BJ (cell line): Measurements from ENCODE around the gene SLC2A13. TPM values are rescaled to one million over a fixed set of nuclear protein-coding genes. Genes with fewer than 3 reads are reported as not detected.
A peak's percentile ranks its signal among the peaks of the same experiment; 100 is the strongest.

Experiments
- CTCF ChIA-PET: fragments of 350-600 bp; formaldehyde crosslinking; extraction: SDS; loops from one replicate; lab custom pipeline; 2021; ENCODE audit warnings: antibody characterized with exemption, inconsistent platforms; lab: Yijun Ruan, JAX
- POLR2A ChIA-PET: fragments of 300-600 bp; sonication (Branson Sonifier 250); formaldehyde crosslinking; extraction: SDS; loops from one replicate; lab custom pipeline; 2021; ENCODE audit warnings: antibody characterized with exemption; lab: Charles Lee
- DNase-seq: peaks from one replicate; pipeline ENCODE4 v3.0.0-alpha.2; 2011; ENCODE audit warnings: low read depth
- H3K27me3 ChIP-seq: 2 replicates; pipeline ENCODE4 v1.6.0; 2011; ENCODE audit warnings: low read length; ENCODE audit not compliant: control insufficient read depth, insufficient read depth
- H3K36me3 ChIP-seq: 2 replicates; pipeline ENCODE4 v1.5.1; 2011; ENCODE audit warnings: low read length; ENCODE audit not compliant: control insufficient read depth, insufficient read depth
- H3K4me3 ChIP-seq: 2 replicates; pipeline ENCODE4 v1.5.1; 2011; ENCODE audit warnings: low read depth, mild to moderate bottlenecking, control low read depth, low read length
- CTCF ChIP-seq: IDR thresholded peaks from 2 replicates; pipeline ENCODE4 v1.5.1; 2011; ENCODE audit warnings: low read depth, mild to moderate bottlenecking, control low read depth, inconsistent platforms, low read length, moderate library complexity; ENCODE audit not compliant: insufficient read depth
- polyA plus RNA-seq: library from polyadenylated mRNA; depleted of rRNA; stranded (reverse); fragments of >200 nt; gene quantifications from 2 replicates; pipeline ENCODE4 v1.2.3, GENCODE V29; 2011

SLC2A13 gene
- polyA plus RNA-seq, 1 experiment = 1.2 TPM

- TF ChIP-seq CTCF = no peak
- POLR2A ChIA-PET = interaction anchor here (0.5 kb wide), 1 partner anchor 120 kb away, joined by 3 read pairs; no protein-coding TSS in a partner anchor
- CTCF ChIA-PET = interaction anchor here (0.6 to 7.1 kb wide), 7 partner anchors 10 to 342 kb away, joined by 3 to 69 read pairs (median 3); no protein-coding TSS in a partner anchor
These were observed 691 bp downstream of the SLC2A13 start for GRCh38 chr12:40105265-40105514.

GRCh38 chr12:40104461-40105264 lies 1.2 kb downstream of the SLC2A13 start:
- Histone ChIP-seq H3K27me3 (no peaks in the 10 kb centered on the region), H3K36me3 (no peaks in the 10 kb centered on the region), H3K4me3 (peak overlapping the region; percentile 80)
- POLR2A ChIA-PET = interaction anchor here (0.5 kb wide), 1 partner anchor 120 kb away, joined by 3 read pairs; no protein-coding TSS in a partner anchor
- no peak for DNase-seq
- no peak for TF ChIP-seq CTCF
- CTCF ChIA-PET = interaction anchor here (1.0 to 7.1 kb wide), 4 partner anchors 9 to 113 kb away, joined by 3 to 69 read pairs (median 4); no protein-coding TSS in a partner anchor

More at GRCh38 chr12:40105265-40105514, 691 bp downstream of the SLC2A13 start:
- peak overlapping the region; percentile 80 for H3K4me3 ChIP-seq
- no peaks in the 10 kb centered on the region for H3K27me3 ChIP-seq
- no peak for DNase-seq
- H3K36me3 ChIP-seq = no peaks in the 10 kb centered on the region

- POLR2A ChIA-PET = no interaction called here
- Histone ChIP-seq H3K4me3 (no peak overlapping the region), H3K36me3 (no peaks in the 10 kb centered on the region), H3K27me3 (no peaks in the 10 kb centered on the region)
- no peak for DNase-seq
- no peak for TF ChIP-seq CTCF
- CTCF ChIA-PET = interaction anchor here (0.6 to 7.1 kb wide), 4 partner anchors 14 to 112 kb away, joined by 3 to 69 read pairs (median 4); no protein-coding TSS in a partner anchor
These were observed 2.8 kb downstream of the SLC2A13 start for GRCh38 chr12:40103043-40103442.

GRCh38 chr12:40101747-40102146 lies 4.1 kb downstream of the SLC2A13 start:
- no peaks in the 10 kb centered on the region for H3K27me3 ChIP-seq
- TF ChIP-seq CTCF = no peak
- H3K4me3 ChIP-seq = no peak overlapping the region
- no peaks in the 10 kb centered on the region for H3K36me3 ChIP-seq
- CTCF ChIA-PET = no interaction called here
- DNase-seq = no peak
- POLR2A ChIA-PET = no interaction called here

- ChIA-PET CTCF (no interaction called here), POLR2A (no interaction called here)
- TF ChIP-seq CTCF = no peak
- no peak for DNase-seq
- Histone ChIP-seq H3K27me3 (no peaks in the 10 kb centered on the region), H3K4me3 (no peak overlapping the region), H3K36me3 (no peaks in the 10 kb centered on the region)
These were observed 6.4 kb downstream of the SLC2A13 start for GRCh38 chr12:40099423-40099853.
